Renal cortex interstitium (tissue), 15 donors: ENCODE data around the gene QRSL1. TPM values are rescaled to one million over a fixed set of nuclear protein-coding genes. Genes with fewer than 3 reads are reported as not detected.
A peak's percentile ranks its signal among the peaks of the same experiment; 100 is the strongest.
"Not testable (repeated sequence)": the region's sequence is repeated elsewhere in the genome, so short reads cannot be mapped to it uniquely, and the experiment has no call there.

Experiments
- DNase-seq, 11 donors: peaks; one replicate each; pipeline ENCODE4 v3.0.0-alpha.2; 2013; ENCODE audit warnings: low read depth in 9 of 11, low spot score in 4 of 11; ENCODE audit errors: extremely low read depth in 1 of 11
- long read RNA-seq, 16 experiments: transcript quantifications; one replicate each; lab custom pipeline, GENCODE V29; 2026
- polyA plus RNA-seq, 3 donors: library from polyadenylated mRNA; unstranded; fragments of 120-200 nt; gene quantifications; one replicate each; pipeline ENCODE4 v1.2.1, GENCODE V29; 2013; ENCODE audit not compliant: insufficient read length in 3 of 3

The QRSL1 gene
- polyA plus RNA-seq, result 10 to 100 TPM; 16.3 to 20.9 (median 16.7) TPM
- long read RNA-seq, donor 1, full-length matches to known transcripts, result 2 of 7 reads
- long read RNA-seq, donor 1, partial matches to known transcripts, result 0 of 7 reads
- long read RNA-seq, donor 1, other reads (novel, unspliced or antisense), result 5 of 7 reads
- long read RNA-seq, donor 2, full-length matches to known transcripts, result 4 of 4 reads
- long read RNA-seq, donor 2, partial matches to known transcripts, result 0 of 4 reads
- long read RNA-seq, donor 2, other reads (novel, unspliced or antisense), result 0 of 4 reads
- long read RNA-seq, donor 3, full-length matches to known transcripts, result 7 of 7 reads
- long read RNA-seq, donor 3, partial matches to known transcripts, result 0 of 7 reads
- long read RNA-seq, donor 3, other reads (novel, unspliced or antisense), result 0 of 7 reads
- long read RNA-seq, donor 4, full-length matches to known transcripts, result 5 of 5 reads
- long read RNA-seq, donor 4, partial matches to known transcripts, result 0 of 5 reads
- long read RNA-seq, donor 4, other reads (novel, unspliced or antisense), result 0 of 5 reads
- long read RNA-seq, donor 5, result 0 reads
- long read RNA-seq, donor 6, full-length matches to known transcripts, result 4 of 9 reads
- long read RNA-seq, donor 6, partial matches to known transcripts, result 5 of 9 reads
- long read RNA-seq, donor 6, other reads (novel, unspliced or antisense), result 0 of 9 reads
- long read RNA-seq, donor 7, full-length matches to known transcripts, result 1 of 1 reads
- long read RNA-seq, donor 7, partial matches to known transcripts, result 0 of 1 reads
- long read RNA-seq, donor 7, other reads (novel, unspliced or antisense), result 0 of 1 reads
- long read RNA-seq, donor 8, result 0 reads
- long read RNA-seq, donor 9, full-length matches to known transcripts, result 5 of 5 reads
- long read RNA-seq, donor 9, partial matches to known transcripts, result 0 of 5 reads
- long read RNA-seq, donor 9, other reads (novel, unspliced or antisense), result 0 of 5 reads
- long read RNA-seq, donor 10, full-length matches to known transcripts, result 6 of 6 reads
- long read RNA-seq, donor 10, partial matches to known transcripts, result 0 of 6 reads
- long read RNA-seq, donor 10, other reads (novel, unspliced or antisense), result 0 of 6 reads
- long read RNA-seq, donor 11, full-length matches to known transcripts, result 1 of 1 reads
- long read RNA-seq, donor 11, partial matches to known transcripts, result 0 of 1 reads
- long read RNA-seq, donor 11, other reads (novel, unspliced or antisense), result 0 of 1 reads
- long read RNA-seq, donor 12, full-length matches to known transcripts, result 1 of 1 reads
- long read RNA-seq, donor 12, partial matches to known transcripts, result 0 of 1 reads
- long read RNA-seq, donor 12, other reads (novel, unspliced or antisense), result 0 of 1 reads
- long read RNA-seq, donor 13, result 0 reads
- long read RNA-seq, donor 14, full-length matches to known transcripts, result 3 of 3 reads
- long read RNA-seq, donor 14, partial matches to known transcripts, result 0 of 3 reads
- long read RNA-seq, donor 14, other reads (novel, unspliced or antisense), result 0 of 3 reads
- long read RNA-seq, donor 15, full-length matches to known transcripts, result 3 of 3 reads
- long read RNA-seq, donor 15, partial matches to known transcripts, result 0 of 3 reads
- long read RNA-seq, donor 15, other reads (novel, unspliced or antisense), result 0 of 3 reads
- long read RNA-seq, donor 16, full-length matches to known transcripts, result 11 of 11 reads
- long read RNA-seq, donor 16, partial matches to known transcripts, result 0 of 11 reads
- long read RNA-seq, donor 16, other reads (novel, unspliced or antisense), result 0 of 11 reads

GRCh38 chr6:106629103-106629858 is at the start of gene QRSL1, which contains the start of gene RTN4IP1:
Gene QRSL1, plus strand, starts transcription at chr6:106629578. Its CDS starts 104 bp downstream, at chr6:106629682.
Gene RTN4IP1, minus strand, starts transcription at chr6:106629498. Its CDS starts 477 bp downstream, at chr6:106629021.
- DNase-seq, result peak; percentile 87 to 95 (median 93)

DNA sequence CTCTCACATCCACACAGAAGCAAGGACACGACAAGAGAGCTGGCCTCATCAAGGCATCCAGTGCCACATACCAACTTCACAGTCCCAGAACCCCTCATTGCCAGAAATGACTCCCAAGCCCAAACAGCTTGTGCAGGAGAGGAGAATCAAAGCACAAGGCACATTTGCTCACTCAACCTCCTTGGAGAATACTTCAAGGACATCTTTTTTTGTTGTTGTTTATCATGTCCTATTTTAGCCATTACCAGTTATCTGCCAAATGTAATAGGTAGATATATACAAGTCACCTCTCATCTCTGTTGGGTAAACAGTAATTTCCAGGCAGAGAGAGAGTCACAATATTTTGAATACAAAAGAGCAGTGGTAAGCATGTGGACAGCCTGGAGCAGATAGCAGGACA is 47.9 kb upstream of the QRSL1 start:
- no peak for DNase-seq

DNA sequence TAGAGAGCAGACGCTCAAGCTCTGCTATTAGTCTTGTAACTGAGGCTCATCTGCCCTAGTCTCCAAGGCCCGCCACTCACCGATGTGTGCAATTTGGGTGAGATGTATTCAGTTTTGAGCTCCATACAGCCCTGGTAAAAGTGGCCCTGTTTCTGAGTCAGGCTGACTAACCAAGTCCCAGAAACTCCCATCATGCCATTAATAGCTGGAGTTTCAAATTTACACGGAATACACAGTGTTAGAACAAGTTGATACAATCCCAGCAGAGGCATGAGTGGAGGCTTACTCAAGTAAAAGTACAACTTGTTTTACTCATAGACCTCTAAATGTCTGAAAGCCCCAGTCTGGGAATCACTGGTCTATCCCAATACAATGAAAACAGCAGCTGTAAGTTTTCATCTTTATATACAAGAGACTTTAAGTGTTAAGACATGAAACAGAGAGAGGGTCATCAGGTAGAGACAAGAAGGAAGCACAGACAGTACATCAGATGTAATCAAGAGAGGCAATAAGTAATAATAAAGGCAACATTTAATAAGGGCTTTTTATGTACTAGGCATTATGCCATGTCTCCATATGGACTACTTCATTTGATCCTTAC is 42.5 kb upstream of the QRSL1 start:
- no peak for DNase-seq

- not testable (repeated sequence) for DNase-seq
Measured at GRCh38 chr6:106588937-106589336, 40.4 kb upstream of the QRSL1 start.

DNA sequence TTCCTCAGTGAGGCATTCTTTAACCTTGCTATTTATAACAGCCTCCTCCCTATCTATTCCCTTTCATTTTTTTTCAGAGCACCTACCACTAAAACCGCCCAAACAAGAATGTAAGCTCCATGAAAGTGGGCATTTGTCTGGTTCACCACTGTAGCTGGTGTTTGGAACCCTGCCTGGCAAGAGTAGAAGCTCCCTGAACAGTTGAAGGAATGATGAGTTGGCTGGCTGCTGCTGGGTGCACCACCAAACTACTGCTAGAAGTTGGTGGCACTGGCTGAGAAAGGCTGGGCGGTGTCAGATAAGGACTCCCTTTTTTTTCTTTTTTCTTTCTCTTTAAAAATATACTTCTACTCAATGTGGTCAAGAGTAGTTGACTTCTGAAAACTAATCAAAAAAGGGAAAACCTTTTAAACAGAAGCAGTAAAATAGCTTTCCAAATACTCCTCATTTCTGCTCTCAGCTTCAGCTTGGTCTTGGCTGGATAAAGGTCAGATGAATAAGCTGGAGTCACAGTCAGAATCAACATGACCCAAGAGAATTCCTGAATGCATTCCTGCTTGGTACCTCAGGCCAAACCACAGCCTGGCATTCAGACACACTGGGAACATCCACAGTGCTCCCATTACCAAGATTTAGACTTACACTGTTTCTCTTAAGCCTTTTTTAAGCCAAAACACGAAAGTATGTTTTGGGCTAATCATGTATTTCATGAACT is 38.1 kb upstream of the QRSL1 start:
- DNase-seq, result no peak

DNA sequence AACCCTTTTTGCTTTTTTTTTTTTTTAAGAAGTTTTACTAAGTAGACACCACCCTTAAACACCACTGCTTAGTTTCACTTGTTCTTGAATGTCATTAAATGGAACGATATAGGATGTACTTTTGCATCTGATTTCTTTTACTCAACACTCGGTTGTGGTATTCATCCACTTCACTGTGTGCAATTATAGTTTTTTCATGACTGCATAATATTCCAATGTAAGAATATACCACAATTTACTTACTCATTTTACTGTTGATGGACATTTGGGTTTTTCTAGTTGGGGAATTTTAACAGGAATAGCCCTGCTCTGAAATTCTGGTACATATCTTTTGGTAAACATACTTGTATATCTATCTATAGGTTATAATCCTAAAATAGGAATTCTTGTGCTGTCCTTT is 29.9 kb upstream of the QRSL1 start:
- DNase-seq, result no peak

- no peak for DNase-seq
Measured at GRCh38 chr6:106600329-106600728, 29.0 kb upstream of the QRSL1 start.

DNA sequence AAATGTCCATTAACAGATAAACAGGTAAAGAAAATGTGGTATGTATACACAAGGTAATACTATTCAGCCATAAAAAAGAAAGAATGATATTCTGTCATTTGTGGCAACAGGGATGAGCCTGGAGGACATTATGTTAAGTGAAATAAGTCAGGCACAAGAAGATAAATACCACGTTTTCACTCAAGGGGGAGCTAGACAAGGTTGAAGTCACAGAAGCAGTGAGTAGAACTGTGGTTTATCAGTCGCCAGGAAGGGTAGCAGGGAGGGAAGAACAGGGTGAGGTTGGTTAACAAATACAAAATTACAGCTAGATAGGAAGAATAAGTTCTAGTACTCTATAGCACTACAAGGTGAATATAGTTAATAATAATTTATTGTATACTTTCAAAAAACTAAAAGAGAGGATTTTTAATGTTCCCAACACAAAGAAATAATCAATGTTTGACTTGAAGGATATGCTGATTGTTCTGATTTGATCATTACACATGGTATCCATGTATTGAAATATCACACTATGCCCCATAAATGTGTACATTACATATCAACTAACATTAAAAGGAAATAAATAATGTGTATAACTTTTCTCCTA is 21.2 kb upstream of the QRSL1 start:
- no peak for DNase-seq

GRCh38 chr6:106609699-106610098 is 19.7 kb upstream of the QRSL1 start:
- no peak for DNase-seq

- DNase-seq, result no peak
Measured at GRCh38 chr6:106611030-106611429, 18.3 kb upstream of the QRSL1 start.

- DNase-seq, result no peak
Measured at GRCh38 chr6:106612671-106613416, 16.5 kb upstream of the QRSL1 start.

- no peak for DNase-seq
Measured at GRCh38 chr6:106613590-106613989, 15.8 kb upstream of the QRSL1 start.

GRCh38 chr6:106614166-106614565 is 15.2 kb upstream of the QRSL1 start:
- DNase-seq, result no peak

DNA sequence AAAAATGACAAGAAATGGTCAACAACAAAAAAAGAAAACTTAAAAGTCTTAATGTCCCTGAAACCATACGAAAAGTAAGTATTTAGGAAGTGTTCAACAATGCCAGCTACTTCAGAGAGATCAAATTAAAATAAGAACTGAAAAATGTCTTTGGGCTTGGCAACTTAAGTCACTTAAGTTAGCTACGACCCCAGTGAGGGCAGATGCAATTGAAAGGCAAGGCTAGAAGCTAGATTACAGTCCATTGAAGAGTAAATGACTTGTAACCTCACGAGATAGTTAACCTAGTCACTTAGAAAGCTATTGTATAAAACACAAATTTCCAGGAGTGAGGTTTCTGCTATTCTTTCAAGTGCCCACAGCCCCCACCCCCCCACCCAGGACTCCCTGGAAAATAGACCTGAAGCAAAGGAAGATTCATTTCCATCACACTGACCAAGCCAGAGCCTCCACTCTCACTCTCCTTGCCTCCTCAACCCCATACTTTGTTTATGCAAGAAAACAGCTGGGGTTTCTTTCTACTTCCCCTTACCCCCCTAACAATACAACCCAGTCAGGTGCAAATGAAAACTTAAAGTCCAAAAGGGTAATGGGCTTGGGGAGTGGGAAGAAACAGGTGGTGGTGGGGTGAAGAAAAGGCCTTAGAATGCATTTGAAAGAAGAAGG is 14.7 kb upstream of the QRSL1 start:
- no peak for DNase-seq

DNA sequence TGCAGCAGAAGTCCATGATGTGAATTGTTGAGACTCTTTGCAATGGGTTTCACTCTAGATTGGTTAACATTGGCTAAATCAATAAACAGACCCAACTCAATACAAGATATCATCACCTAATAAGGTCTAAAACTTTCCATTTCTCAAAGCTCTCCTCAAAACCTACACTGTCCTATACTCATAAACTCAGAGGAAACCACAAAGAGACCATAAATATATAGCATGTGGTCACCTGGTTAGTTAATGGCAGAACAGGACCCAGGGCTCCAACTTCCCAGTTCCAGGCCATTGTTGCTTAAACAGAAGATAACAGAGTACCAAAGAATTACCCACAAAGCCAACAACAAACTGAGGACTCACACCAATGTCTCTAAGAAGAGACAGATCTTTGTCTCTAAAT is 12.1 kb upstream of the QRSL1 start:
- no peak for DNase-seq
